HuH-7 (cell line): ENCODE measurements around the gene CCDC183.
"Not testable (repeated sequence)": the region's sequence is repeated elsewhere in the genome, so short reads cannot be mapped to it uniquely, and the experiment has no call there.

ENCODE experiments used
- DNase-seq: peaks from one replicate; pipeline ENCODE4 v3.0.0; 2011; ENCODE audit warnings: low spot score

CCDC183 gene

DNA sequence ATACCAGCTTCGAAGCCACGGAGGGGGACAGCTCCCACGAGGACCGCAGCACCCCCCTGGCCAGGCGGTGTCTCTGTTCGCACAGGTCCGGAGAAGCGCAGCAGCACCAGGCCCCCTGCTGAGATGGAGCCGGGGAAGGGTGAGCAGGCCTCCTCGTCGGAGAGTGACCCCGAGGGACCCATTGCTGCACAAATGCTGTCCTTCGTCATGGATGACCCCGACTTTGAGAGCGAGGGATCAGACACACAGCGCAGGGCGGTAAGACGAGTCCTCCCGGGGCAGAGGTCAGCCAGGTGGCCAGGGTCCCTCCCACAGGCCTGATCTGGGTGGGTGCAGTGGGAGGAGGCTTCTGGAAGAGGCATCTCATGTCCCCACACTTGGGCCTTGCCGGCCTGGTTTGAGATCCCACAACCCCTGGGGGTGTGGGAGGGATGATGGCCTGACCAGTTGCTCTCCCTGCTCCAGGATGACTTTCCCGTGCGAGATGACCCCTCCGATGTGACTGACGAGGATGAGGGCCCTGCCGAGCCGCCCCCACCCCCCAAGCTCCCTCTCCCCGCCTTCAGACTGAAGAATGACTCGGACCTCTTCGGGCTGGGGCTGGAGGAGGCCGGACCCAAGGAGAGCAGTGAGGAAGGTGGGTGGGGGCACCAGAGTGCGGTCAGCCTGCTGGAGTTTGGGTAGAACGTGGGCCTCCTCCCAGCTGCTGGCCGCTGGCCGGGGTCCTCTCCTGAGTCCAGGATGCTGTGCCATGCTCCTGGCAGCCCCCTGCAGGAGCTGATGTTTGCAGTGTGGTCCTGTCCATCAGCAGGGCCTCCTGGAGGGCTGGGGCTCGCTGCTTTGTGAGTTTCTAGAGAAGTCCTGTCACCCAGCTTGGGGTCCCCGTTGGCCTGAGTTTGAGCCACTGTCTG is 43.3 kb downstream of the CCDC183 start:
- DNase-seq: no peak

DNA sequence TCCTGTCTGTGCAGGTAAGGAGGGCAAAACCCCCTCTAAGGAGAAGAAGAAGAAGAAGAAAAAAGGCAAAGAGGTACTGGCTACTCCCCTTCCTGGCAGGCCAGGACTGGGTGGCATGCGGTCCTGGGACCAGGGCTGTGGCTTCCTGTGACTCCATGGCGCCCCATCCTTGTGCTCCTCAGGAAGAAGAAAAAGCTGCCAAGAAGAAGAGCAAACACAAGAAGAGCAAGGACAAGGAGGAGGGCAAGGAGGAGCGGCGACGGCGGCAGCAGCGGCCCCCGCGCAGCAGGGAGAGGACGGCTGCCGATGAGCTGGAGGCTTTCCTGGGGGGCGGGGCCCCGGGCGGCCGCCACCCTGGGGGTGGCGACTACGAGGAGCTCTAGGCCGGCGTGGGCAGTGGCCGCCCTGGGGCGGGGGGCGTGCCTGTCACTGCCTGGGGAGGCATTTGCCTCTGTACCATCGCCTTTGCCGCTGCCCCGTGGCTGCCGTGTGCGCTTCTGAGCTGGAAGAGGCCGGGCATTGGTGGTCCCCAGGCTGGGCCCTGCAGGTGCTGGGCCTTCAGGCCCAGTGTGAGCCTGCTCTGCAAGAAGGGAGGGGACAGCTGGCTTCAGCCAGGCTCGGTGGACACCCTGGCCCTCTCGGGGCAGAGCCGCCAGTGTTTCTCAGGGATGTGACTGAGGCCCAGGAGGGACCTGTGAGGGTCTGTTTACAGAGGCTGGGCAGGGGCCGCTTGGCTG is 44.2 kb downstream of the CCDC183 start:
- DNase-seq: no peak

DNA sequence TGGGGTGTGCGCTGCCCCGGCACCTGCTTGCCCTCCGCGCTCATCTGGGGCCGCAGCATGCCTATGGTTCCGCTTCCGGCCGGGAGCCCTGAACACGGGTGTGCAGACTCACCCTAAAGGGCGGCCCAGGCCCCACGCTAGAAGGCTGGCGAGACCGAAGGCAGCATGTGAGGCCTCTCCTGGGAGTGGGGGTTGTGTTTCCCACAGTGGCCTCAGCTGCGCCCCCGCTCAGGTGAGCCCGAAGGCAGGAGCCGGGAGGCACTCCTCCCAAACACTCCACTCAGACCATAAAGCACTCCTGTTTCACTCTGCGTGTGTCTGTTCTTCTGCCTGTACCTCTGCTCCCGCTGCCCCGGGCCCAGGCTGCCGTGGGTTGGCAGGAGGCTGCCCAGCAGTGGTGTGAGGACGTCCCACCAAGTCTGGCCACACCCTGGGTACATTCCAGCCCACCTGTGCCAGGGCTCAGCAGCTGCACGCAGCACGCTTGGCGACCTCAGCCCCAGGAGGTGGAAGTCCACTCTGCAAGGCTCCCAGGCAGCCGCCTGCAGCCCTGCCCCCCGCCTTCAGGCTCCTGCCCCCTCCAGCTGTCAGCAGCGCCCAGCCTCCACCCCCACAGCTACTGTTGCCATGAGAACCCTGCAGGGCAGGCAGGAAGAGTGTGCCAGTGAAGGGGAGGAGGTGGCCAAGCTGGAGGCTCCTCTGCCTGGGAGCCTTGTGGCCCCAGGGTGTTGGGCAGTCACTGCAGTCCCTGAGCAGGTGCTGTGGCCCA is 44.9 kb downstream of the CCDC183 start:
- DNase-seq: no peak

- not testable (repeated sequence) for DNase-seq
These were observed 45.7 kb downstream of the CCDC183 start for GRCh38 chr9:136841646-136842379.

DNA sequence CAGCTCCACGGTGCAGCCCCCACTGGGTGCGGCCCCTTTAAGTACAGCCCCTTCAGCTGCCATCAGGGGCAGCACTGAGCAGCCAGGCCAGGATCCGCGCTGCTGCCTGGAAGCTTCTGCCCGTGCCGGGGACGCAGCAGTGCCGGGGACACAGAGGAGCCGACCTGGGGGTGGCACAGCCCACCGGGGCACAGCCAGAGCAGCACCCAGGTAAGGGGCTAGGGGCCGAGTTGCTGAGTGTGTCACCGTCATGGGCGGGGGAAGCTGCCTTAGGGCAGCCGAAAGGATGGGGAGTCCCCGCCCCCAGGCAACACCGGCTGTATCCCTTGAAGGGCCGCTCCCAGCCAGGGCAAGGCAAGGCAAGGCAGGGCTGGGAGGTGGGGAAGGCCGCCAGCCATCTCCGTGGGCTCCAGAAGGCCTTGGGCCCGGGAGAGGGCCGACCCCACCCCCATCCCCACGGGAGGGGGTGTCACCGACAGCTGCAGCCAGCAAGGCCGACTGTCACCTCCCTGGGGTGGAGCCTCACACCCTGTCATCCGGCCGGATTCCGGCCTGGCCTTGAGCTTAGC is 46.3 kb downstream of the CCDC183 start, which contains the start of gene AJM1:
Gene AJM1 (plus strand): TSS at position 99 of the 569 bp plus-strand sequence. CDS start 1,937 bp downstream, outside the sequence.
- DNase-seq: peak; percentile 93

DNA sequence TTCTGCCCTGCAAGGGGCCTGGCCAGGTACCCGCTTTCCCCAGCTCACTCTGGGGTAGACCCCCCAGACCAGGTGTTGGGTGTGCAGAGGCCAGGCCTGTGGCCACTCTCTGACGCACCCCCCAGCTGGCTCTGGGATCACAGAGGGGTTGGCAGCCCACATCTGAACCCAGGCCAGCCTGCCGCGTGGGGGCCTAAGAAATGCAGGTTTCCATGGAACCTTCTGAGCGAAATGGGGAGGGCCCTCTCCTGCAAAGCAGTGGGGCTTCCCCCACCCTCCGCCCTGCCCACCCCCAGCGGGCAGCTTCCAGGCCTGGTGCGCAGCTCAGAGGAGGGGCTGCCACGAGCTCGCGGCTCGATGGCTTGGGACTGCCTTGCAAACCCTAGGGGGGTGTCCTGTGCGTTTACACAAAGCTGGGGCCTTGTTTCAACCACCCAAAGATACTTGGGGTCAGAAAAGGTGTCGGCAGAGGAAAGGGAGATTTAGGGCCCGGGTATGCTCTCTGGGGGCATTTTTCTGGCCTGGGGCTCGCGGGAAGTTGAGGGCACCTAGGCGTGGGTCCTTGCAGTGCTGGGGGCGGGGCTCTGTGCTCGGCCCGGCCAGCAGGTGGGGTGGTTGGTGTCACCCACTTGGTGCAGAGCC is 47.1 kb downstream of the CCDC183 start:
- not testable (repeated sequence) for DNase-seq

DNA sequence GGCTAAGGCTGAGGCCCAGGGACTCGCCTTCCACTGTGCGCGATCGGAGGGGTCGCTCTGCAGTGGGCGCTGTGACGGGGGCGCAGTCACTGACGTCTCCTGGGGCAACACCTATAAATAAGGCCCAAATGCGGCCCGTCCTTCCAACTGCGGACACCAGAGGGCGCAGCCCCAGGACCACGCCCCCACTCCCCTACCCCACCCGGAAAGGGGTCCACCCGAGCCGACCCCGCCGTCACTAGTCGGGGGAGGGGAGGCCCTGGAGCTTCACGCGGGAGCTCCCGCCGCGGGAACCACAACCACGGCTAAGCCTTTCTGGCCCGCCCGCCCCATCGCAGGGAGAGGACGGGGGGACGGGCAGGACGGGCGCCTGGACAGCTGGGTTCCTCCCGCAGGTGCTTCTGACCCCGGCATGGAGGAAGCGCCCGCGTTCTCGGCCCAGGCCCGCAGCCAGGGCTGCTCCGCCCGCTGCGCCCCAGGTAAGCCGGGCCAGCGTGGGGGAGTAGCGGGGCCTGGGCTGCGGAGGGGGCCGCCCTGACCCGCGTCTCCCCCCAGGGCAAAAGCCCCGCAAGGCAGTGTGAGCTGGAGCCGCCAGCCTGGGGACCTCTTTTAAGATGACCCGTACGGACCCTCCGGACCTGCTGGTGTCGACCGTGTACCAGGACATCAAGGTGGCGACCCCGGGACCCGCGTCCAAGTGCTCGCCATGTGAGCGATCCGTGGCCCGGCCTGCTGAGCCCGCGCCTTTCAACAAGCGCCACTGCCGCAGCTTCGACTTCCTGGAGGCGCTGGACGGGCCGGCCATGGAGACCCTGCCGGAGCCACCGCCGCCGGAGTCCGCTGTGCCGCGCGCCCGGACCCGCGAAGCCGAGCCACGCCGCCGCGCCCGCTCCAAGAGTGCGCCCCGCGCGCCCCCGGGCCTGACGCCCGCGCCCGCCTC is 47.9 kb downstream of the CCDC183 start:
- DNase-seq: not testable (repeated sequence)

DNA sequence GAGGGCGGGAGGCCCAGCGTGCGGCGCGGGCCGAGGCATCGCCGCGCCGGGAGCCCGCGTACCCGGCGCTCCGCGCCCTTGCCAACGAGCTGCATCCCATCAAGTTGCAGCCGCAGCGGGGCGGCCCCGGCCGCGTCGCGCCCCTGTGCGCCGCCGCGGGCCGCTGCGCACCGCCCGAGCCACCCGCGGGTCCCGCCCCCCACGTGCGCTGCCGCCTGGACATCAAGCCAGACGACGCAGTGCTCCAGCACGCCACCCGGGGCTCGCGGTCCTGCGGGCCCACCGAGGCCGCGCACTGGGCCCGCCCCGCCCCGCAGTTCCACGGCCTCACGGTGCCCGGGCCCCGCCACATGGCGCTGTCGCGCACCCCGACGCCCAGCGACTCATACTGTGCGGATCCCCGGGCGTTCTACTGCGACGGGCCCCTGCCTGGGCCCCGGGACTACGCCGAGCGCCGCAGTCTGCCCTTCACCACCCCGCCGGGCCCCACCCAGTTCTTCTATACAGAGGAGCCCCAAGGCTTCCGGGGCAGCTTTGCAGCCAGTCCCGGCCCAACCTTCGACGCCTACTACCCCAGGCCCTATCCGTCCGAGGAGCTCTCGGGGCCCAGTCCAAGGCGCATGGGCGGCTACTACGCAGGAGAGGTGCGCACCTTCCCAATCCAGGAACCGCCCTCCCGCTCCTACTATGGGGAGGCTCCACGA is 48.8 kb downstream of the CCDC183 start:
- no peak for DNase-seq

- no peak for DNase-seq
These were observed 49.5 kb downstream of the CCDC183 start for GRCh38 chr9:136845465-136846260.

GRCh38 chr9:136846376-136847087 is 50.4 kb downstream of the CCDC183 start:
- DNase-seq: no peak

GRCh38 chr9:136847088-136847825 is 51.1 kb downstream of the CCDC183 start:
- DNase-seq: peak; percentile 82

DNA sequence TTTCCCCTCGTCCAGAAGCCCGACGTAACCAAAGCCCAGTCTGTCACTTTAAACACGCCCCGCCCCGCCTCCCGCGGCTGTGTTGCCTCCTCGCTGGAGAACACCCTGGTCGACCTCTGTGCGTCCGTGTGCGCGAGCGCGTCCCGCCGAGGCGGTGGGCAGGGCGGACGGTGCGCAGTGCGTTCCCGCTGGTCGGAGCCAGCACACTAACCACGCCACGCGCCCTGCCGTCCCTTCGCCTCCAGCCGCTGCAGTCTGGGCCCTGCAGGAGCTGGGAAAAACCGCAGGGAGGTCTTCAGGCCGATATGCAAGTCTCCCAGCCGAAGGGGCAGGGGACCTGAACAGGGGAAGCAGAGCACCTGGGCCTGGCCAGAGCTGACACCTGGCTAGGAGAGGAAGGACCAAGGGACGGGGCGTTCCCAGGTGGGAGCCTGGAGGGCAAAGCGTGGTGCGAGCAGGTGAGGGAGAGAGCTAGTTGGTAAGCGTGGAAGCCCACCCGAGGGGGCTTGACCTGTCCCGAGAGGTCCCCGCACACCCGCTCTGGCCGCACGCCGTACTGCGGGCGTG is 51.8 kb downstream of the CCDC183 start:
- peak; percentile 82 for DNase-seq

DNA sequence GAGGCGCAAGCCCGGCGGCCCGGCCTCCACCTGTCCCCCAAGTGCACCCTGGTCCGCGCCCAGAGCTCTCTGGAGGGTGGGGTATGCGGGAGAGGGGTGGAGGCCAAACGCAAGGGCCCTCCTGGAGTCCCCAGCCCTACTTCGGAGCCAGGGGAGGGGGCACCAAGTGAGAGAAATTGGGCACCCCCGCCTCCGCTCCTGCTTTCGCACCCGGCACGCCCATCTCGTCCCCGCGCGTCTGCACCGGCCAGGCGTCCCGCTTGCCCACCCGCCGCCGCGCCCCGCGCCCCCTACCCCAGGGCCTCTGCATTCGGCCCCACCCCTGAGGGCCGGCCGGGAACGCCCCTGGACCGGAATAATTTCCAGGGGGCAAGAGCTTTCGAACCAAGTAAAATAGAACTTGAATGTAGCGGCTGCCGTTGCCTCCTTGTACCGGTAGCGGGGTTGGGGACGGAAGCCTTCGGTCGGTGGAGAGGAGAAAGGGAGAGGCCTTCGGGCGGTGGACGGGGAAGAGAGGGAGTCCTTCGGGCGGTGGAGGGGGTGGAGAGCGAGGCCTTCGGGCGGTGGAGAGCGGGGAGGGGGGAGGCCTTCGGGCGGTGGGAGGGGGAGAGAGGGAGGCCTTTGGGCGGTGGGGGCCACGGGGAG is 52.4 kb downstream of the CCDC183 start:
- peak; percentile 73 for DNase-seq

DNA sequence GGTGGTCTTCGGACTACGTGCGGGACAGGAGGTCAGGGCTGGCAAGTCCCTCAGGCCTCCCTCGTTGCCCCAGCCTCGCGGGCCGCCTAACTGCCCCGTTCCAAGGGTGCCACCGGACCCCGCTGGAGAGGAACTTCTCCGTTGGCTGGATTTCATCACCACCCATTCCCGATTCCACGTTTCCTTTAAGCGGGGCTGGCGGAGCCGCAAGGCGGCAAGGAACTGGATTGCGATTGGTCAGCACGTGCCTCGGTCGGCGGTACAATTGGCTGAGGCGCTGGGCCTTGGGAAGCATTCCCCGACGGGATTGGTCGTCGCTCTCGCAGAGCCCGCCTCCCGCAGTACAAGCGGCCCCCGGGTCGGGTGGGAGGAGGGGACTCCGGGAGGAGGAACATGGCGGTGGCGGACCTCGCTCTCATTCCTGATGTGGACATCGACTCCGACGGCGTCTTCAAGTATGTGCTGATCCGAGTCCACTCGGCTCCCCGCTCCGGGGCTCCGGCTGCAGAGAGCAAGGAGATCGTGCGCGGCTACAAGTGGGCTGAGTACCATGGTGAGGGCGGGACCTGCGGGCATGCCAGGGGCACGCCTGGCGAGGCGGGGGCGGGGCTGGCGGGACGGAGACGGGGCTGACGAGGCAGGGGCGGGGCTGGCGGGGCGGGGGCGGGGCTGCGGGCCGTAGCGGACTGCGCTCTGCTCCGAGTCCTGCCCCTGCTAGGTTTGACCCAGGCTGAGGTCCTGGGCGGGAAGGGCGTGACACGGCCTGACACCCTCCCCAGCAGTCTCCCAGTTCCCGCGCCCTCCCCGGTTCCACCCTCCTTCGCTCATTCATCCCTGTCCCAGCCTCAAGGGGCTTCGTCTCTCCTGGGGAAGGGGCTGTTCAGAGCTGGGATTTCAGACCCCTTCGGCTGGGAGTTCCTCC is 53.2 kb downstream of the CCDC183 start, which contains the start of gene PHPT1:
Gene PHPT1 (plus strand): TSS at position 372 of the 922 bp plus-strand sequence. CDS start 22 bp downstream, at position 394.
- DNase-seq: peak; percentile 100
